Type B pancreatic cell (in vitro differentiated cells): ENCODE data around the gene DDX39A. TPM values are rescaled to one million over a fixed set of nuclear protein-coding genes. Genes with fewer than 3 reads are reported as not detected.

Experiments
- DNase-seq: peaks from one replicate; pipeline ENCODE4 v3.0.0; 2021; ENCODE audit warnings: mixed read lengths; ENCODE audit not compliant: unreplicated experiment; ENCODE audit errors: extremely low spot score
- H3K27ac Mint-ChIP-seq: 2 replicates; pipeline ENCODE4 v1.8.0; 2021; ENCODE audit warnings: mild to moderate bottlenecking, mixed read lengths
- H3K27me3 Mint-ChIP-seq: 2 replicates; pipeline ENCODE4 v1.8.0; 2021; ENCODE audit warnings: mixed read lengths
- H3K36me3 Mint-ChIP-seq: 2 replicates; pipeline ENCODE4 v1.8.0; 2021; ENCODE audit warnings: mixed read lengths
- H3K4me1 Mint-ChIP-seq: one replicate; pipeline ENCODE4 v1.8.0; 2021; ENCODE audit warnings: mixed read lengths; ENCODE audit not compliant: unreplicated experiment
- H3K4me3 Mint-ChIP-seq: 2 replicates; pipeline ENCODE4 v1.8.0; 2021; ENCODE audit warnings: mild to moderate bottlenecking, mixed read lengths
- H3K9me3 Mint-ChIP-seq: 2 replicates; pipeline ENCODE4 v1.8.0; 2021; ENCODE audit warnings: mixed read lengths
- CTCF ChIP-seq: fragments of 200-600 bp; sonication (generic); conservative IDR thresholded peaks from 2 replicates; pipeline ENCODE4 v1.5.0; 2021; ENCODE audit warnings: antibody characterized with exemption, mild to moderate bottlenecking
- total RNA-seq: library from RNA; stranded (reverse); gene quantifications from 2 replicates; pipeline ENCODE4 v1.2.1, GENCODE V29; 2021; ENCODE audit warnings: low replicate concordance

The DDX39A gene
- total RNA-seq, 1 donor from 2014 or later, result 84.3 TPM

GRCh38 chr19:14390548-14390947 lies 28.6 kb downstream of the DDX39A start:
- Mint-ChIP-seq H3K27ac (no peak overlapping the region), H3K27me3 (no peaks in the 10 kb centered on the region), H3K4me3 (no peak overlapping the region), H3K4me1 (no peaks in the 10 kb centered on the region), H3K36me3 (no peaks in the 10 kb centered on the region), H3K9me3 (no peaks in the 10 kb centered on the region)
- no peak for DNase-seq
- no peak for TF ChIP-seq CTCF

DNA sequence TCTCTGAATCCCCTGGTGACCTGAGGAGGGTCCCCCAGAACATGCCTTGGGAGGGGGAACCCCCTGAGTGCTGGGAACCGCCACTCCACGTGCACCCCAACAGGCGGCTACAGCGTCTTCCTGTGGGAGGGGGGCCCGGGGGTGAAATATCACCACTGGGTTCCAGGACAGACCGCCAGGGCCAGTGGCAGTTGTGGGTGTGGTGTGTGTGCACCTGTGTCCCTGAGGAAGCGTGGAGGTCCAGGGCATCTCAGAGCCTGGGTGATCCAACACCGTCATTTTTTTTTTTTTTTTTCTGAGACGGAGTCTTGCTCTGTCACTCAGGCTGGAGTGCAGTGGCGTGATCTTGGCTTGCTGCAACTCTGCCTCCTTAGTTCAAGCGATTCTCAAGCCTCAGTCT lies 33.6 kb downstream of the DDX39A start:
- Mint-ChIP-seq H3K9me3 (no peaks in the 10 kb centered on the region), H3K27ac (no peak overlapping the region), H3K36me3 (no peaks in the 10 kb centered on the region), H3K27me3 (peaks cover 4% of the 10 kb centered on the region), H3K4me3 (no peak overlapping the region), H3K4me1 (peaks cover 12% of the 10 kb centered on the region)
- no peak for DNase-seq
- no peak for TF ChIP-seq CTCF

DNA sequence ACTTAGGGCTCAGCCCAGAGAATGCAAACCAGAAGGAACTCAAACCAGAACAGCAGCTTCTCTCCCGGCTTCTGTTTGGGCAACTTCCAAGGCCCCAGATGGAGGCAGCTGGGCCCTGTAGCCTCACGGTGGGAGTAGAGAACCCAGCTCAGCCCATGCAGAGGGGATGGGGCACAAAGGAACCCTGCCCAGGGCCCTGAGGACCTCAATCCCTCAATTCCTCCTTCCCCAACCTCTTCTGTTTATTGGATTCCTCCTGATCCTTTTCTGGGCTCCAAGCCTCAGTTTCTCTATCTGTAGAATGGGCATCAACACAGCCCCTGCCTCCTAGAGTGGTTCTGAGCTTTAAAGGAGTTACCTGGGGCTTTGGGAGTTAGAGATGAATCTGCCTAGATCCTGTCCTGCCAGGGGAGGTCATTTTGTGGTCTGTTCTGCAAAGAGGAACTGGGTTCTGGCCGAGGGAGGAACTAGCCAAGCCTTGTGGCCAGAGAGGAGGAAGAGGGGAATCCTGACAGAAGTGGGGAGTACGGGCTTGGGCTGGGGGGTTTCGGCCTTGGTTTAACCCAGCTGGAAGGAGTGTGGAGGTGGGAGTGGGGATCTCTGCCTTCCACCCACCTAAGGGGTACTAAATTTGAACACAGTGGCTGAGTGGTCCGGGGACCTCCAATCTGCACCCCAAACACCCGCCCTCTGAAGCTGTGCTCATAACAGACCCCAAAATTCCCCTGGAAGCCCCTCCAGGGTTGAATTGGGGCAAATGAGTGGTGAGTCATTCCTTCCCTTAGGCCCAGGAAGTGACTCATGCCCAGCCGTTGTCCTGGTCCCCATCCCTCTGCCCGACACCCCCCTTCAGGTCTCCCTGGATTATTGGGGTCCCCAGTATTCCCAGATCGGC lies 35.2 kb downstream of the DDX39A start:
- peaks cover 19% of the 10 kb centered on the region for H3K4me1 Mint-ChIP-seq
- H3K36me3 Mint-ChIP-seq, result no peaks in the 10 kb centered on the region
- peak overlapping the region; percentile 44 for H3K27ac Mint-ChIP-seq
- H3K27me3 Mint-ChIP-seq, result peaks cover 4% of the 10 kb centered on the region
- no peaks in the 10 kb centered on the region for H3K9me3 Mint-ChIP-seq
- H3K4me3 Mint-ChIP-seq, result no peak overlapping the region
- no peak for TF ChIP-seq CTCF
- DNase-seq, result no peak

DNA sequence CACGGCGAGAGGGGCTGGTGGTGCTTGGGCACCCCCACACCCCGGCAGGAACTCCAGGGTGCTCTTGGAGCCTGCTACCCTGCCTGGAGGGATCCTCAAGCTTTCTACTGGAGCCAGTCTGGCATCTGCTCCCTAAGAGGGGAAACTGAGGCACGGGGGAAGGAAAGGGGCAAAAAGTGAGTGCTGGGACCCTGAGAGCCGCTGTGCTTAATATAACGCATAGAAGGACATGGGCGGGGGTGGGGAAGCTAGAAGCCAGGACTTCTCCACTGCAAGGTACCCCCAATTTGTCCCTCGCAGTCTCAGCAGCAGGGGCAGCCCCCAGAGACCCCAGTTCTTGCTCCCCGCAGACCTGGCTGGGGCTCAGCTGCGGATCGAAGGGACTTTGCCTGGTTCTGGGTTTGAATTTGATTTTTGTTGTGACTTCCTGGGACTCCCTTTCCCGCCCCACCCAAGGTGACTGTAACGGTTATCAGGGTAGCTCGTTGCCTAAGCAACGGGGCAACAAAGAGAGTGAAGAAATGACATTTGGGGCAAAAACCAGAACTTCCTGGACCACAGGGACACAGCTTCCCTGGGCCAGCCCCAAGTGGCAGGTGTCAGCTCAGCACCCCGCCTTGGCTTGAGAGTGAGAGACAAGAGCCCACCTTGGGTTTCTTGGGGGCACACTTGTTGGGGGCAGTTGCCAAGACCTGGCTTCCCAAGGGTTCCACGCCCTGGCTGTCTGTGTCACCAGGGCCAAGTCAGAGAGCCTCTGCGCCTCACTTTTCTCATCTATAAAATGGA lies 37.3 kb downstream of the DDX39A start:
- Mint-ChIP-seq H3K27me3 (peaks cover 4% of the 10 kb centered on the region), H3K36me3 (no peaks in the 10 kb centered on the region), H3K9me3 (no peaks in the 10 kb centered on the region), H3K4me3 (peak overlapping the region; percentile 75), H3K27ac (peak overlapping the region; percentile 87), H3K4me1 (peaks cover 25% of the 10 kb centered on the region)
- DNase-seq, result no peak
- no peak for TF ChIP-seq CTCF

GRCh38 chr19:14379294-14380065 lies 39.7 kb downstream of the DDX39A start:
- Mint-ChIP-seq H3K4me3 (no peak overlapping the region), H3K27ac (no peak overlapping the region), H3K27me3 (peaks cover under 1% of the 10 kb centered on the region), H3K4me1 (peaks cover 22% of the 10 kb centered on the region), H3K9me3 (no peaks in the 10 kb centered on the region), H3K36me3 (no peaks in the 10 kb centered on the region)
- DNase-seq, result no peak
- TF ChIP-seq CTCF, result no peak
